BLaER1 (cell line): ENCODE results near the gene MORC1.

Source experiments
- H3K27ac ChIP-seq: shearing (Covaris generic); formaldehyde crosslinking; 2 replicates; pipeline ENCODE4 v1.8.1; 2022
- H3K27me3 ChIP-seq: shearing (Covaris generic); formaldehyde crosslinking; 2 replicates; pipeline ENCODE4 v1.8.1; 2022
- H3K36me3 ChIP-seq: shearing (Covaris generic); formaldehyde crosslinking; 2 replicates; pipeline ENCODE4 v1.8.1; 2022
- H3K4me1 ChIP-seq: shearing (Covaris generic); formaldehyde crosslinking; 2 replicates; pipeline ENCODE4 v1.8.1; 2022
- H3K4me2 ChIP-seq: shearing (Covaris generic); formaldehyde crosslinking; 2 replicates; pipeline ENCODE4 v1.8.1; 2022
- H3K4me3 ChIP-seq: shearing (Covaris generic); formaldehyde crosslinking; 2 replicates; pipeline ENCODE4 v1.8.1; 2022
- H3K9ac ChIP-seq: shearing (Covaris generic); formaldehyde crosslinking; 2 replicates; pipeline ENCODE4 v1.8.1; 2022
- H3K9me3 ChIP-seq: shearing (Covaris generic); formaldehyde crosslinking; 2 replicates; pipeline ENCODE4 v1.8.1; 2022
- H4K20me1 ChIP-seq: shearing (Covaris generic); formaldehyde crosslinking; 2 replicates; pipeline ENCODE4 v1.8.1; 2022
- Cebpa-rat ChIP-seq: shearing (Covaris generic); IDR thresholded peaks from 2 replicates; pipeline ENCODE4 v1.8.1; 2022

MORC1 gene

DNA sequence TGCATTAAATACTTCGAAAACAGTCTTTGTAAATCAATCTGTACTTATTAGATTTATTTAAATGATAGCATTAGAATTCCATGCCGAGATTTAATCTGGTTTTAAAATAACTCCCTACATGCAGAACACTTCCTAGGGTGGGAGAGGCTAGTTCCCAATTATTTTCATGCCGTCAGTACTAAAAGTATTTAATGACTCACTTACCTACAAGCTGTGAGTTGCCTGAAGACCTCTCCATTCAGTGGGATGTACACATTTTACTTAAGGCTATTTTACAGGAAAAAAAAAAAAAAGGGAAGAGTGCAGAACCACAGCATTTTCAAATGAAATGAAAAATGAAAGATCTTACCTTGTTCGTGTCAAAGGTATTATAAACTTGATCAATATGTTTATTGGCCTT, 164.7 kb downstream of the MORC1 start:
- Histone ChIP-seq H3K9me3 (no peaks in the 10 kb centered on the region), H3K27ac (no peak overlapping the region), H3K4me2 (no peak overlapping the region), H3K9ac (no peak overlapping the region), H3K4me3 (no peak overlapping the region), H3K4me1 (no peaks in the 10 kb centered on the region), H3K36me3 (no peaks in the 10 kb centered on the region), H3K27me3 (no peaks in the 10 kb centered on the region), H4K20me1 (no peaks in the 10 kb centered on the region)
- no peak for TF ChIP-seq Cebpa-rat

- Histone ChIP-seq H3K36me3 (no peaks in the 10 kb centered on the region), H3K27me3 (no peaks in the 10 kb centered on the region), H3K27ac (no peak overlapping the region), H3K4me1 (no peaks in the 10 kb centered on the region), H3K4me2 (no peak overlapping the region), H4K20me1 (no peaks in the 10 kb centered on the region), H3K4me3 (no peak overlapping the region), H3K9ac (no peak overlapping the region), H3K9me3 (no peaks in the 10 kb centered on the region)
- no peak for TF ChIP-seq Cebpa-rat
These were observed 166.0 kb downstream of the MORC1 start for GRCh38 chr3:108951820-108952501.

GRCh38 chr3:108947855-108948254, 170.1 kb downstream of the MORC1 start:
- Histone ChIP-seq H3K4me3 (no peak overlapping the region), H3K27ac (no peak overlapping the region), H3K27me3 (no peaks in the 10 kb centered on the region), H3K4me1 (no peaks in the 10 kb centered on the region), H3K9ac (no peak overlapping the region), H4K20me1 (no peaks in the 10 kb centered on the region), H3K36me3 (no peaks in the 10 kb centered on the region), H3K9me3 (no peaks in the 10 kb centered on the region), H3K4me2 (no peak overlapping the region)
- no peak for TF ChIP-seq Cebpa-rat

DNA sequence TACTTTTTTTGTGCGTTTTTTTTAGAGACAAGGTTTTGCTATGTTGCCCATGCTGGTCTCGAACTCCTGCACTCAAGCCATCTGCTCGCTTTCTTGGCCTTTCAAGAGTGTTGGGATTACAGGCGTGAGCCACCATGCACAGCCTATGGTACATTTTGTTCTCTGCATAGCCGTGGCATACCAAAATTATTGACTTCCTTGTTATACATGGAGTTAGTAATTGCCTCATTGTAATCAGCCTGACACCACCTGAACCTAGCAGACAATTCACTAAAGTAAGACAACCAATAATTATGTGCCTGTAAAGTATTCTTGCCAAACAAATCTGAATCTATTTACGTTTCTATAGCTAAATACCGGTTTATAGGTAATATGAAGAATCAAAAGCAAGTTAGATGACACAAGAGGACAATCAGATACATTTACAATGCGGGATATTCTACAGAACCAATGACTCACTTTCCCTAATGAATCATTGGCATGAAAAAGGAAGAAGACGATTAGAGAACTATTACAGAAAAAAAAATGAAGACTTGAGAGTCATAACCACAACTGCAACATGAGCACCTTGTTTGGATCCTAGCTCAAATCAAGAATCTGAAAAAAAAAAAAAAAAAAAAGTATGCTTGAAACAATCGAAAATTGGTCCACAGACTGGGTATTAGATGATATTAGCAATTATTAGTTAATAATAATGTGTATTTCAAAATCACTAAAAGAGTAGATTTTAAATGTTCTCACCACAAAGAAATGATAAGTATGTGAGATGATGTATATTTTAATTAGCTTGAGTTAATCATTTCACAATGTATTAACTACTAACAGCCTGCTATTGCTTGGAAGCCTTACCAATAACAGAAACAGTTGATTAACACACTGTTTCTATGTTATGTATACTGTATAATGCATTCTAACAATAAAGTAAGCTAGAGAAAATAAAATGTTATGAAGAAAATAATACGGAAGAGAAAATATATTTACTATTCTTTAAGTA, 171.3 kb downstream of the MORC1 start:
- no peak for TF ChIP-seq Cebpa-rat
- no peaks in the 10 kb centered on the region for H3K27me3 ChIP-seq
- no peaks in the 10 kb centered on the region for H3K4me1 ChIP-seq
- H3K9me3 ChIP-seq, result no peaks in the 10 kb centered on the region
- no peak overlapping the region for H3K27ac ChIP-seq
- H4K20me1 ChIP-seq, result no peaks in the 10 kb centered on the region
- no peak overlapping the region for H3K4me2 ChIP-seq
- H3K36me3 ChIP-seq, result no peaks in the 10 kb centered on the region
- H3K4me3 ChIP-seq, result no peak overlapping the region
- H3K9ac ChIP-seq, result no peak overlapping the region

DNA sequence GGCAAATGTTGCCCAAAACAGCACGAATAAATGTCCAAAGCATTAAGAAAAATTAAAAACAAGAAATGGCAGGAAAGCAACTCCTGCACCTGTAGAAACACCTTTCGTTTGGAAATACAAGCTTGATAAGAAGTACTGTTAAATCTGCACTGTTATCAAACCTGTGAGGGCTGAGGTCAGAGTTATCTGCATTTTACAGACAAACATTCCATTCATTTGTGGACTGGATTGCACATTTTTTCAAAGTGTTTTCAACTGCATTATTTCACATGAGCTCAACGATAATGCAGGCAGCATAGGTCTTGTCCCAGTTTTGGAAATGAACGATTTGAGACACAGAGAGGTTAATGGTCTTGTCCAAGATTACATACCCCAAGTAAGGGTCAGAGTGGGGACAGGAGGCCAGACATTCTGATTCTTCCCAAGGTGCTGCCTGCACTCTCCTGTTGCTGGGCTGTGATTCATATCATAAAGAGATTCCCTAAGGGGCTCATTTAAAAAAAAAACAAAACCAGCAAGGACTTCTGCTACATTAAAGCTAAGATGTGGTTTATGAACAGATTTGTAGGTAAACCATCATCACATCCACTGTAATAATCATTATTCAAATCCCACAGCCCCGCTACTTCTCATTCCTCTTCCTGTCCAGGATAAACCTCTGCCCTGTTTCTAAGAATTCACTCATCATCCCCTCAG, 177.2 kb downstream of the MORC1 start:
- TF ChIP-seq Cebpa-rat, result no peak
- no peak overlapping the region for H3K9ac ChIP-seq
- no peak overlapping the region for H3K27ac ChIP-seq
- H3K9me3 ChIP-seq, result no peaks in the 10 kb centered on the region
- H3K36me3 ChIP-seq, result no peaks in the 10 kb centered on the region
- H4K20me1 ChIP-seq, result no peaks in the 10 kb centered on the region
- no peak overlapping the region for H3K4me3 ChIP-seq
- H3K4me1 ChIP-seq, result no peaks in the 10 kb centered on the region
- no peak overlapping the region for H3K4me2 ChIP-seq
- H3K27me3 ChIP-seq, result no peaks in the 10 kb centered on the region

DNA sequence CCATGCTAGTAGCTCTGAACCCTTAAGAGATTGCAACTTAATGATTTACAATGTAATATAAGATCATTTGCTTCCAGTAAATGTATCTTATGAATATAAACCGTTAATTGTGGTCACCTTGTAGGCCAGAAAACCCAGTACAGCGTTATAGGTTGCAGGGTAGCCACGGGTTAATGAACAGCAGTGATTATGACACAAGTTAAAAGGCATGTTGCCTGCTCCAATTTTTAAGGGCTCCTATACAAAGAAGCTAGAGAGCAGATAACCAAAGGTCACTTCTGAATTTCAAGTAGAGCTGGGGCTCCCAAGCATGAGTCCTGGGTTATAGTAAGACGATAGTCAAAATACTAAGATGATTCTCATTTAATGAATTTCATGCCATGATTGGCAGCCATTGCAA, 177.8 kb downstream of the MORC1 start:
- Histone ChIP-seq H3K9me3 (no peaks in the 10 kb centered on the region), H3K4me2 (no peak overlapping the region), H3K9ac (no peak overlapping the region), H3K4me3 (no peak overlapping the region), H3K36me3 (no peaks in the 10 kb centered on the region), H3K4me1 (no peaks in the 10 kb centered on the region), H3K27me3 (no peaks in the 10 kb centered on the region), H3K27ac (no peak overlapping the region), H4K20me1 (no peaks in the 10 kb centered on the region)
- no peak for TF ChIP-seq Cebpa-rat

DNA sequence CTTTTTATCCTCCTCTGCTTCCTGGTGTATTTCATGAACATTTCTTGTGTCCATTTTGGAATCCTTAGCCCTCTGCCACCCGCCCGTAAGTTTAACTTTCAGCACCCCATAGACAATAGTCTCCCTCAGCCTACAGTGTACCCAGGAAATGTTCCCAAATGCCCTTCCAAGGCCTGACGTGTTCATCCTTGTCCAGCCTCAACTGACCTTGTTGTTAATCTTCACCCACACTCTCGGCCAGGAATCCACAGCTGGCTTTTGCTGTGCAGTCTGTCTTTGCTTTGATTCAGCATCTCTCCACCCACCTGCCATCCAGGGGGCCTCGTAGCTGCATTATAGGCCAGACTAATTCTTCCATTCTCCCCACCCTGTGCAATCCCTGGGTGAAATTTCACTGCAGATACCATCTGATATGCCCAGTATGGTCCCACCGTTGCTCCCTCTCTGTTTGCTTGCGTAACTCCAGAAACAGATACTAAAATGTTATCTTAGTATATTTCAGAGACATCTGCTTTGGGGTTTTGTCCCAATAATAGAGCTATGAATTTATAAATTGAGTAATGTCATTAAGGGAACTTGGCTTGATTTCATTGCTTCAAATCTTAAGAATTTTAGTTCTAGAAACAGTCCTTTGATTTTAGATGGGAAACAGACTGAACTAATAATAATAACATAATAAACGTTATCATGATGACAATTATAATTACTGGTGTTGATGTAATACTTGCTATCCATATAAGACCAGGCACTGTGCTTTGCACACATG, 180.8 kb downstream of the MORC1 start:
- H3K27me3 ChIP-seq, result no peaks in the 10 kb centered on the region
- H3K4me3 ChIP-seq, result no peak overlapping the region
- no peak overlapping the region for H3K4me2 ChIP-seq
- no peak overlapping the region for H3K9ac ChIP-seq
- H3K4me1 ChIP-seq, result no peaks in the 10 kb centered on the region
- no peak for TF ChIP-seq Cebpa-rat
- H3K27ac ChIP-seq, result no peak overlapping the region
- H3K36me3 ChIP-seq, result no peaks in the 10 kb centered on the region
- H4K20me1 ChIP-seq, result no peaks in the 10 kb centered on the region
- H3K9me3 ChIP-seq, result no peaks in the 10 kb centered on the region

DNA sequence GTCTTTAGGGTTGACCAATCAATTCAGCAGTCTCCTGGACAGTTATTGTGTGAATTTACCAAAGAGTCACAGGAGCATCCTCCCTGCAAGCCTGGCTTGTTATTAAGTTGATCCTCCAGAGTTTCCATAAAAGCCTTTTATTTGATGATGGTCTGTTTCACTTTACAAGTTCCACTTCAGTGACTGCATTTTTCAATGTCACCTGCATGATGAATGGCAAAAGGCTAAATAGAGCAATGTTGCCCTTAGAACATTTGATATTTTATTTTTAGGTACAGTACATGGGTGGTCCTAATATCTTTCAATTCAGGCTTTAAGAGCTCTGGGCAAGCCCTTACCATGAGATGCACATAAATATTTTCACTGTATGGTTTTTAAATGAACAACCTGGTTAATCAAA, 186.9 kb downstream of the MORC1 start:
- Histone ChIP-seq H4K20me1 (no peaks in the 10 kb centered on the region), H3K4me3 (no peak overlapping the region), H3K36me3 (no peaks in the 10 kb centered on the region), H3K4me1 (no peaks in the 10 kb centered on the region), H3K27ac (no peak overlapping the region), H3K9ac (no peak overlapping the region), H3K9me3 (no peaks in the 10 kb centered on the region), H3K27me3 (no peaks in the 10 kb centered on the region), H3K4me2 (no peak overlapping the region)
- no peak for TF ChIP-seq Cebpa-rat

- Histone ChIP-seq H3K27me3 (no peaks in the 10 kb centered on the region), H3K36me3 (no peaks in the 10 kb centered on the region), H3K27ac (no peak overlapping the region), H3K4me2 (no peak overlapping the region), H3K9ac (no peak overlapping the region), H3K4me1 (peaks cover 8% of the 10 kb centered on the region), H3K4me3 (no peak overlapping the region), H4K20me1 (no peaks in the 10 kb centered on the region), H3K9me3 (no peaks in the 10 kb centered on the region)
- no peak for TF ChIP-seq Cebpa-rat
These were observed 199.1 kb downstream of the MORC1 start for GRCh38 chr3:108918866-108919265.
